Sigmoid colon (tissue), 7 donors: ENCODE measurements around the gene SOBP. TPM values are rescaled to one million over a fixed set of nuclear protein-coding genes. Genes with fewer than 3 reads are reported as not detected.

Experiments
- DNase-seq: peaks from one replicate; pipeline ENCODE4 v3.0.0-alpha.2; 2019
- H3K27ac ChIP-seq, 4 donors: fragments of 200-600 bp; sonication (generic); one replicate each; pipeline ENCODE4 v1.5.1; 2016 to 2019; ENCODE audit warnings: mild to moderate bottlenecking in 1 of 4
- H3K27me3 ChIP-seq, 3 donors: fragments of 200-600 bp; sonication (generic); one replicate each; pipeline ENCODE4 v1.5.1; 2019; ENCODE audit warnings: mild to moderate bottlenecking in 1 of 3
- H3K36me3 ChIP-seq, 4 donors: fragments of 200-600 bp; sonication (generic); one replicate each; pipeline ENCODE4 v1.5.1; 2016 to 2019
- H3K4me1 ChIP-seq, 4 donors: fragments of 200-600 bp; sonication (generic); one replicate each; pipeline ENCODE4 v1.5.1; 2017 to 2019
- H3K4me3 ChIP-seq, 4 donors: fragments of 200-600 bp; sonication (generic); one replicate each; pipeline ENCODE4 v1.5.1; 2017 to 2019; ENCODE audit warnings: mild to moderate bottlenecking in 2 of 4, moderate library complexity in 1 of 4
- H3K9me3 ChIP-seq, 4 donors: fragments of 200-600 bp in 3 of 4; sonication (generic) in 3 of 4; one replicate each; pipeline versions ENCODE4 v1.5.1 to v1.6.1; 2013 to 2019
- CTCF ChIP-seq, 4 experiments: fragments of 450-650 bp in 3 of 4; fragments of 200-600 bp in 1 of 4; IDR thresholded peaks; one replicate each; pipeline ENCODE4 v1.5.1; 2016 to 2019; ENCODE audit warnings: antibody characterized with exemption in 4 of 4, mild to moderate bottlenecking in 3 of 4, moderate library complexity in 2 of 4
- EP300 ChIP-seq, 4 donors: sonication (generic); formaldehyde crosslinking; IDR thresholded peaks; one replicate each; pipeline ENCODE4 v1.6.1; 2017; ENCODE audit warnings: antibody characterized with exemption in 4 of 4
- POLR2A ChIP-seq, 2 donors: fragments of 450-650 bp; IDR thresholded peaks; one replicate each; pipeline ENCODE4 v1.6.1; 2016; ENCODE audit warnings: antibody characterized with exemption in 2 of 2, mild to moderate bottlenecking in 2 of 2, moderate library complexity in 2 of 2
- POLR2AphosphoS5 ChIP-seq, 4 donors: sonication (generic); formaldehyde crosslinking; IDR thresholded peaks; one replicate each; pipeline ENCODE4 v1.6.1; 2017; ENCODE audit warnings: antibody characterized with exemption in 4 of 4
- WGBS, 2 donors: extraction: QIAGEN DNeasy Blood & Tissue Kit; methylation state at CpG; one replicate each; pipeline ENCODE4 v1.1.7; 2013; 5-methylcytosine and 5-hydroxymethylcytosine counted together
- intact Hi-C: fragments of 100-400 bp; cut with DNase I; formaldehyde crosslinking; loops from one replicate; pipeline ENCODE4 v1.15.1; 2023
- polyA plus RNA-seq, 3 donors: library from polyadenylated mRNA; stranded (reverse); fragments of 200-250 nt; gene quantifications; one replicate each; pipeline ENCODE4 v1.2.3, GENCODE V29; 2013
- total RNA-seq, 4 donors: library from RNA; depleted of rRNA; stranded (reverse); fragments of >200 nt; gene quantifications; one replicate each; pipeline ENCODE4 v1.1.0, GENCODE V29; 2016
- donor health status: healthy with polysubstance abuse.
- donor health status: Bipolar disorder and iron deficiency.
- donor health status: healthy.

SOBP gene
- total and polyA plus RNA-seq, 7 donors, result 1.2 to 38.5 (median 16.8) TPM

- intact Hi-C loops, result no loop called here
These were observed 66.2 kb downstream of the SOBP start for GRCh38 chr6:107556082-107556481.

DNA sequence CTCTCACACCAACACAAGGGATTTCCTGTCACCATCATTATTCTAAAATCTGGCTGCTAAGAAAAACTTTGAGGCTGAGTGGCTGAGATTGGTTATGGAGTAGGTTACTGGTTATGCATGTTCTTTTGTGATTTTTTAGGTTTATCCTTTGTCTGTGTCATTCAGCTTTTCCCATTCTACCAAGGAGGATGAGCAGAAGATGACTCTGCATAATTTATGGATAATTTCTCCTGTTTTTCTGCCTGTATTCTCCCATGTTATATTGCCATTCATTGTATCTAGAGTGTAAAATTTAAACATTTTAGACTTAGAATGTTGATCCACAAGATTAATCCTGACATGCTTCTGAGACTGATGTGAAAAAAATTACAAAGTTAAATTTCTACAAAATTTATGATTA, 67.8 kb downstream of the SOBP start:
- Histone ChIP-seq H3K36me3 (no peaks in the 10 kb centered on the region), H3K9me3 (no peaks in the 10 kb centered on the region), H3K4me1 (peaks cover 0 to 21% (median 18%) of the 10 kb centered on the region in 4 donors), H3K27me3 (no peaks in the 10 kb centered on the region), H3K4me3 (no peak overlapping the region), H3K27ac (no peak overlapping the region)
- DNase-seq, result no peak
- no peak for TF ChIP-seq POLR2A (IDR thresholded peaks at IDR 0.05)
- no peak for TF ChIP-seq POLR2AphosphoS5 (IDR thresholded peaks at IDR 0.05)
- TF ChIP-seq EP300 (IDR thresholded peaks at IDR 0.05), result no peak
- no peak for TF ChIP-seq CTCF (IDR thresholded peaks at IDR 0.05)
- intact Hi-C loops, result no loop called here

More at GRCh38 chr6:107556082-107556481, 66.2 kb downstream of the SOBP start:
- no peak overlapping the region for H3K27ac ChIP-seq
- no peak overlapping the region for H3K4me3 ChIP-seq
- H3K27me3 ChIP-seq, result no peaks in the 10 kb centered on the region
- H3K36me3 ChIP-seq, result peaks cover 0 to under 1% (median 0%) of the 10 kb centered on the region in 4 donors
- peaks cover 0 to 15% (median 12%) of the 10 kb centered on the region in 4 donors for H3K4me1 ChIP-seq
- no peaks in the 10 kb centered on the region for H3K9me3 ChIP-seq
- TF ChIP-seq EP300 (IDR thresholded peaks at IDR 0.05) (no peak), POLR2AphosphoS5 (IDR thresholded peaks at IDR 0.05) (no peak), POLR2A (IDR thresholded peaks at IDR 0.05) (no peak), CTCF (IDR thresholded peaks at IDR 0.05) (no peak)
- DNase-seq, result no peak

DNA sequence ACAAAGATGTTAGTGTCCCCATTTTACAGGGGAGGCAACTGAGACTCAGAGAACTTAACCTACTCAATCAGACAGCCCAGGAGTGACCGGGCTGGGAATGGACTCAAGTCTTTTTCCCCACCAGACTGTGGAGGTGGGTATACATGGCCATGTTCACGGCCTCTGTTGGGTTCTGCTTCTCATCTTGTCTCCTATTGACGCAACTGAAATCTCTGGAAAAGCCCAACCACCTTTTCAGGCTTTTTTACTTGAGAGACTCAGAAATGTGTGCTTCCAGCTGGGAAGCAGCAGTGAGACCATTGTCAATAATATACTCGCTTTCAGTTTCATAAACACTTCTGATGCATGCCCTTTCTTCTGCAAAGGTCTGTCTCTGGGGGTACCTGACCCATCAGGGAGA, 70.7 kb downstream of the SOBP start:
- Histone ChIP-seq H3K4me3 (no peak overlapping the region), H3K27ac (peak overlapping the region; percentile 54 to 79 (median 75)), H3K9me3 (no peaks in the 10 kb centered on the region), H3K27me3 (no peaks in the 10 kb centered on the region), H3K36me3 (no peaks in the 10 kb centered on the region), H3K4me1 (peaks cover 0 to 41% (median 34%) of the 10 kb centered on the region in 4 donors)
- TF ChIP-seq POLR2A (IDR thresholded peaks at IDR 0.05) (no peak), CTCF (IDR thresholded peaks at IDR 0.05) (no peak), POLR2AphosphoS5 (IDR thresholded peaks at IDR 0.05) (peak; percentile 25 to 60 (median 49))
- peak; percentile 68 for DNase-seq
- WGBS, 2 donors, result 78 to 87% methylated on average over 4 of the region's 4 CpGs
- intact Hi-C loops, result loop anchor here (2.0 kb wide), 2 partner anchors 68 to 70 kb away; partner anchors contain the start of gene SOBP

- Histone ChIP-seq H3K27me3 (no peaks in the 10 kb centered on the region), H3K9me3 (no peaks in the 10 kb centered on the region), H3K4me1 (peaks cover 0 to 41% (median 34%) of the 10 kb centered on the region in 4 donors), H3K4me3 (no peak overlapping the region), H3K27ac (peak overlapping the region; percentile 54 to 79 (median 75)), H3K36me3 (no peaks in the 10 kb centered on the region)
- DNase-seq, result peak; percentile 82
- intact Hi-C loops, result loop anchor here (2.0 kb wide), 2 partner anchors 67 to 71 kb away; partner anchors contain the start of gene SOBP
- TF ChIP-seq POLR2AphosphoS5 (IDR thresholded peaks at IDR 0.05) (peak in 1 of 4 donors; percentile 15), EP300 (IDR thresholded peaks at IDR 0.05) (no peak)
- WGBS, 2 donors, result 55 to 61% methylated on average over 3 of the region's 3 CpGs
These were observed 71.4 kb downstream of the SOBP start for GRCh38 chr6:107561306-107561705.

GRCh38 chr6:107563694-107564588, 74.0 kb downstream of the SOBP start:
- DNase-seq, result peak; percentile 73

More at GRCh38 chr6:107563694-107564588, 74.0 kb downstream of the SOBP start:
- Histone ChIP-seq H3K27me3 (no peaks in the 10 kb centered on the region), H3K4me1 (peaks cover 0 to 41% (median 34%) of the 10 kb centered on the region in 4 donors), H3K4me3 (no peak overlapping the region), H3K36me3 (no peaks in the 10 kb centered on the region), H3K27ac (peak overlapping the region in 3 of 4 donors; percentile 34 to 53 (median 42)), H3K9me3 (no peaks in the 10 kb centered on the region)
- TF ChIP-seq POLR2AphosphoS5 (IDR thresholded peaks at IDR 0.05) (no peak), CTCF (IDR thresholded peaks at IDR 0.05) (no peak), EP300 (IDR thresholded peaks at IDR 0.05) (no peak), POLR2A (IDR thresholded peaks at IDR 0.05) (no peak)
- intact Hi-C loops, result no loop called here
- WGBS, 2 donors, result 82 to 85% methylated on average over 13 of the region's 13 CpGs
